A549 (cell line): ENCODE data around the gene CAMK1G.

Experiments used
- CBX2 ChIP-seq: fragments of 200-600 bp; sonication (generic); IDR thresholded peaks from 2 replicates; pipeline ENCODE4 v1.6.1; 2016; ENCODE audit warnings: low read depth, mild to moderate bottlenecking, borderline replicate concordance
- CEBPB ChIP-seq, 2 experiments: fragments of >200 bp in 1 of 2; sonication (Bioruptor Twin) in 1 of 2; formaldehyde crosslinking in 1 of 2; IDR thresholded peaks; 2 replicates each; pipeline ENCODE4 v1.6.1; 2012 to 2016
- CHD4 ChIP-seq: fragments of 200-600 bp; sonication (generic); IDR thresholded peaks from 2 replicates; pipeline ENCODE4 v1.6.1; 2016; ENCODE audit warnings: antibody characterized with exemption, mild to moderate bottlenecking, borderline replicate concordance
- EP300 ChIP-seq, 2 experiments: fragments of >200 bp; sonication (Bioruptor Twin); formaldehyde crosslinking; IDR thresholded peaks; 2 replicates in 1 of 2; 3 replicates in 1 of 2; pipeline ENCODE4 v1.6.1; 2016 to 2017
- FOSL2 ChIP-seq, 2 experiments: fragments of 450-650 bp in 1 of 2; fragments of >200 bp in 1 of 2; sonication (Bioruptor Twin) in 1 of 2; formaldehyde crosslinking; IDR thresholded peaks; 2 replicates each; pipeline versions ENCODE4 v1.5.0 to v1.6.1; 2016 to 2020; ENCODE audit warnings: mild to moderate bottlenecking in 1 of 2, moderate library complexity in 1 of 2
- GATA3 ChIP-seq: IDR thresholded peaks from 2 replicates; pipeline ENCODE4 v1.6.1; 2012; ENCODE audit warnings: borderline replicate concordance
- HOXB5 ChIP-seq: fragments of 250-450 bp; sonication (Bioruptor Pico); IDR thresholded peaks from 2 replicates; pipeline ENCODE4 v1.5.0; 2020; ENCODE audit warnings: mild to moderate bottlenecking, moderate library complexity
- JUNB ChIP-seq: fragments of >200 bp; sonication (Bioruptor Twin); formaldehyde crosslinking; IDR thresholded peaks from 2 replicates; pipeline ENCODE4 v1.6.1; 2016
- MAFK ChIP-seq: fragments of 450-650 bp; IDR thresholded peaks from 2 replicates; pipeline ENCODE4 v1.6.1; 2014; ENCODE audit not compliant: partially characterized antibody
- POLR2A ChIP-seq: IDR thresholded peaks from 2 replicates; pipeline ENCODE4 v1.6.1; 2012; ENCODE audit warnings: mild to moderate bottlenecking, low read length
- TF ChIP-seq, protein P1 (sequence below): fragments of >200 bp; sonication (Bioruptor Twin); formaldehyde crosslinking; IDR thresholded peaks from 3 replicates; pipeline ENCODE4 v1.5.1; 2016
- TF ChIP-seq, protein P2 (sequence below): IDR thresholded peaks from 2 replicates; pipeline ENCODE4 v1.6.1; 2012
- TF ChIP-seq, protein P3 (sequence below): fragments of 200-600 bp; sonication (generic); IDR thresholded peaks from 2 replicates; pipeline ENCODE4 v1.6.1; 2016; ENCODE audit warnings: antibody characterized with exemption, mild to moderate bottlenecking, moderate library complexity
- TF ChIP-seq, protein P4 (sequence below): fragments of 250-450 bp; sonication (Bioruptor Pico); IDR thresholded peaks from 2 replicates; pipeline ENCODE4 v1.5.0; 2020; ENCODE audit warnings: low read depth, mild to moderate bottlenecking, moderate library complexity

DNA sequence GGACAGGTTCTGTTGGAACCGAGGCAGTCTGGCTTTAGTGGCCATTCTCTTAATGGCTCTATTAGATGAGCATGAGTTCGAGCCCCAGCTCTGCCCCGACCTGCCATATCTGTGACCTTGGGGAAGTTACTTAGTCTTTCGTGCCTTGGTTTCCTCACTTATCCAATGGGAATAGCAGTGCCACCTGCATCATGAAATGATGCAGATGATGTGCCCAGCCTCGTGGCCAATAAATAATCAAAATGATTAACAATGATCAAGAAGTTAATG lies 30.6 kb downstream of the CAMK1G start:
- no peak for TF ChIP-seq MAFK
- TF ChIP-seq, protein P1, sequence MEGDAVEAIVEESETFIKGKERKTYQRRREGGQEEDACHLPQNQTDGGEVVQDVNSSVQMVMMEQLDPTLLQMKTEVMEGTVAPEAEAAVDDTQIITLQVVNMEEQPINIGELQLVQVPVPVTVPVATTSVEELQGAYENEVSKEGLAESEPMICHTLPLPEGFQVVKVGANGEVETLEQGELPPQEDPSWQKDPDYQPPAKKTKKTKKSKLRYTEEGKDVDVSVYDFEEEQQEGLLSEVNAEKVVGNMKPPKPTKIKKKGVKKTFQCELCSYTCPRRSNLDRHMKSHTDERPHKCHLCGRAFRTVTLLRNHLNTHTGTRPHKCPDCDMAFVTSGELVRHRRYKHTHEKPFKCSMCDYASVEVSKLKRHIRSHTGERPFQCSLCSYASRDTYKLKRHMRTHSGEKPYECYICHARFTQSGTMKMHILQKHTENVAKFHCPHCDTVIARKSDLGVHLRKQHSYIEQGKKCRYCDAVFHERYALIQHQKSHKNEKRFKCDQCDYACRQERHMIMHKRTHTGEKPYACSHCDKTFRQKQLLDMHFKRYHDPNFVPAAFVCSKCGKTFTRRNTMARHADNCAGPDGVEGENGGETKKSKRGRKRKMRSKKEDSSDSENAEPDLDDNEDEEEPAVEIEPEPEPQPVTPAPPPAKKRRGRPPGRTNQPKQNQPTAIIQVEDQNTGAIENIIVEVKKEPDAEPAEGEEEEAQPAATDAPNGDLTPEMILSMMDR = no peak
- TF ChIP-seq EP300 (IDR thresholded peaks at IDR 0.05) = no peak
- TF ChIP-seq, protein P2, sequence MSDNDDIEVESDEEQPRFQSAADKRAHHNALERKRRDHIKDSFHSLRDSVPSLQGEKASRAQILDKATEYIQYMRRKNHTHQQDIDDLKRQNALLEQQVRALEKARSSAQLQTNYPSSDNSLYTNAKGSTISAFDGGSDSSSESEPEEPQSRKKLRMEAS = no peak
- TF ChIP-seq, protein P3, sequence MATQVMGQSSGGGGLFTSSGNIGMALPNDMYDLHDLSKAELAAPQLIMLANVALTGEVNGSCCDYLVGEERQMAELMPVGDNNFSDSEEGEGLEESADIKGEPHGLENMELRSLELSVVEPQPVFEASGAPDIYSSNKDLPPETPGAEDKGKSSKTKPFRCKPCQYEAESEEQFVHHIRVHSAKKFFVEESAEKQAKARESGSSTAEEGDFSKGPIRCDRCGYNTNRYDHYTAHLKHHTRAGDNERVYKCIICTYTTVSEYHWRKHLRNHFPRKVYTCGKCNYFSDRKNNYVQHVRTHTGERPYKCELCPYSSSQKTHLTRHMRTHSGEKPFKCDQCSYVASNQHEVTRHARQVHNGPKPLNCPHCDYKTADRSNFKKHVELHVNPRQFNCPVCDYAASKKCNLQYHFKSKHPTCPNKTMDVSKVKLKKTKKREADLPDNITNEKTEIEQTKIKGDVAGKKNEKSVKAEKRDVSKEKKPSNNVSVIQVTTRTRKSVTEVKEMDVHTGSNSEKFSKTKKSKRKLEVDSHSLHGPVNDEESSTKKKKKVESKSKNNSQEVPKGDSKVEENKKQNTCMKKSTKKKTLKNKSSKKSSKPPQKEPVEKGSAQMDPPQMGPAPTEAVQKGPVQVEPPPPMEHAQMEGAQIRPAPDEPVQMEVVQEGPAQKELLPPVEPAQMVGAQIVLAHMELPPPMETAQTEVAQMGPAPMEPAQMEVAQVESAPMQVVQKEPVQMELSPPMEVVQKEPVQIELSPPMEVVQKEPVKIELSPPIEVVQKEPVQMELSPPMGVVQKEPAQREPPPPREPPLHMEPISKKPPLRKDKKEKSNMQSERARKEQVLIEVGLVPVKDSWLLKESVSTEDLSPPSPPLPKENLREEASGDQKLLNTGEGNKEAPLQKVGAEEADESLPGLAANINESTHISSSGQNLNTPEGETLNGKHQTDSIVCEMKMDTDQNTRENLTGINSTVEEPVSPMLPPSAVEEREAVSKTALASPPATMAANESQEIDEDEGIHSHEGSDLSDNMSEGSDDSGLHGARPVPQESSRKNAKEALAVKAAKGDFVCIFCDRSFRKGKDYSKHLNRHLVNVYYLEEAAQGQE = no peak
- no peak for TF ChIP-seq CBX2
- no peak for TF ChIP-seq CHD4
- no peak for TF ChIP-seq CEBPB (IDR thresholded peaks at IDR 0.05)
- TF ChIP-seq, protein P4, sequence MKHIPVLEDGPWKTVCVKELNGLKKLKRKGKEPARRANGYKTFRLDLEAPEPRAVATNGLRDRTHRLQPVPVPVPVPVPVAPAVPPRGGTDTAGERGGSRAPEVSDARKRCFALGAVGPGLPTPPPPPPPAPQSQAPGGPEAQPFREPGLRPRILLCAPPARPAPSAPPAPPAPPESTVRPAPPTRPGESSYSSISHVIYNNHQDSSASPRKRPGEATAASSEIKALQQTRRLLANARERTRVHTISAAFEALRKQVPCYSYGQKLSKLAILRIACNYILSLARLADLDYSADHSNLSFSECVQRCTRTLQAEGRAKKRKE = no peak
- TF ChIP-seq FOSL2 (IDR thresholded peaks at IDR 0.05) = no peak
- no peak for TF ChIP-seq FOSL2 (CRISPR knock-in tag; IDR thresholded peaks at IDR 0.05)
- TF ChIP-seq POLR2A = no peak
- TF ChIP-seq HOXB5 (CRISPR knock-in tag) = no peak
- no peak for TF ChIP-seq GATA3
- TF ChIP-seq JUNB = no peak
